HG03460 (cell line): ENCODE data around the gene RHCE.
"Not testable (repeated sequence)": the region's sequence is repeated elsewhere in the genome, so short reads cannot be mapped to it uniquely, and the experiment has no call there.

Source experiments
- ATAC-seq: cut with Tn5 transposase; IDR thresholded peaks from one replicate; pipeline ENCODE4 v1.9.1; 2021; ENCODE audit not compliant: unreplicated experiment

The RHCE gene

GRCh38 chr1:25420715-25421114 is at the start of gene RHCE:
RHCE (minus strand) TSS chr1:25420825; CDS start chr1:25420786, 39 bp downstream.
- not testable (repeated sequence) for ATAC-seq

GRCh38 chr1:25469177-25469576 is 48.6 kb upstream of the RHCE start:
- no peak for ATAC-seq

- no peak for ATAC-seq
These were observed 47.4 kb upstream of the RHCE start for GRCh38 chr1:25468033-25468432.

GRCh38 chr1:25467616-25468015 is 47.0 kb upstream of the RHCE start:
- ATAC-seq = no peak

GRCh38 chr1:25467193-25467592 is 46.6 kb upstream of the RHCE start:
- ATAC-seq = no peak

- no peak for ATAC-seq
These were observed 42.1 kb upstream of the RHCE start for GRCh38 chr1:25462732-25463131.

GRCh38 chr1:25461849-25462248 is 41.2 kb upstream of the RHCE start:
- no peak for ATAC-seq

- ATAC-seq = not testable (repeated sequence)
These were observed 40.2 kb upstream of the RHCE start for GRCh38 chr1:25460816-25461215.

GRCh38 chr1:25460020-25460419 is 39.4 kb upstream of the RHCE start:
- no peak for ATAC-seq

GRCh38 chr1:25458541-25459298 is 38.1 kb upstream of the RHCE start:
- ATAC-seq = no peak

- ATAC-seq = no peak
These were observed 35.9 kb upstream of the RHCE start for GRCh38 chr1:25456502-25456901.

- ATAC-seq = no peak
These were observed 31.3 kb upstream of the RHCE start for GRCh38 chr1:25451908-25452307.

GRCh38 chr1:25450891-25451290 is 30.3 kb upstream of the RHCE start:
- no peak for ATAC-seq

GRCh38 chr1:25447547-25447946 is 26.9 kb upstream of the RHCE start:
- peak; percentile 65 for ATAC-seq

GRCh38 chr1:25445993-25446538 is 25.4 kb upstream of the RHCE start:
- ATAC-seq = no peak

- not testable (repeated sequence) for ATAC-seq
These were observed 24.0 kb upstream of the RHCE start for GRCh38 chr1:25444604-25445003.

- ATAC-seq = no peak
These were observed 22.5 kb upstream of the RHCE start for GRCh38 chr1:25443030-25443699.

GRCh38 chr1:25442178-25442577 is 21.6 kb upstream of the RHCE start:
- no peak for ATAC-seq

GRCh38 chr1:25439287-25439686 is 18.7 kb upstream of the RHCE start:
- ATAC-seq = no peak

GRCh38 chr1:25437672-25438071 is 17.0 kb upstream of the RHCE start:
- ATAC-seq = no peak

GRCh38 chr1:25435397-25436108 is 14.9 kb upstream of the RHCE start:
- ATAC-seq = no peak
